ENCODE data around the gene TPGS1. TPM values are rescaled to one million over a fixed set of nuclear protein-coding genes. Genes with fewer than 3 reads are reported as not detected.

TPGS1 gene
- total RNA-seq, 1 donor: 59.0 TPM

GRCh38 chr19:536881-537404, 29.6 kb downstream of the TPGS1 start:
- no peak for DNase-seq (ENCODE audit: low read depth in 2 of 3, low spot score in 2 of 3)

GRCh38 chr19:538641-539428, 31.5 kb downstream of the TPGS1 start:
- DNase-seq (ENCODE audit: low read depth in 2 of 3, low spot score in 2 of 3): no peak

GRCh38 chr19:539429-540030, 32.2 kb downstream of the TPGS1 start:
- no peak for DNase-seq (ENCODE audit: low read depth in 2 of 3, low spot score in 2 of 3)

DNA sequence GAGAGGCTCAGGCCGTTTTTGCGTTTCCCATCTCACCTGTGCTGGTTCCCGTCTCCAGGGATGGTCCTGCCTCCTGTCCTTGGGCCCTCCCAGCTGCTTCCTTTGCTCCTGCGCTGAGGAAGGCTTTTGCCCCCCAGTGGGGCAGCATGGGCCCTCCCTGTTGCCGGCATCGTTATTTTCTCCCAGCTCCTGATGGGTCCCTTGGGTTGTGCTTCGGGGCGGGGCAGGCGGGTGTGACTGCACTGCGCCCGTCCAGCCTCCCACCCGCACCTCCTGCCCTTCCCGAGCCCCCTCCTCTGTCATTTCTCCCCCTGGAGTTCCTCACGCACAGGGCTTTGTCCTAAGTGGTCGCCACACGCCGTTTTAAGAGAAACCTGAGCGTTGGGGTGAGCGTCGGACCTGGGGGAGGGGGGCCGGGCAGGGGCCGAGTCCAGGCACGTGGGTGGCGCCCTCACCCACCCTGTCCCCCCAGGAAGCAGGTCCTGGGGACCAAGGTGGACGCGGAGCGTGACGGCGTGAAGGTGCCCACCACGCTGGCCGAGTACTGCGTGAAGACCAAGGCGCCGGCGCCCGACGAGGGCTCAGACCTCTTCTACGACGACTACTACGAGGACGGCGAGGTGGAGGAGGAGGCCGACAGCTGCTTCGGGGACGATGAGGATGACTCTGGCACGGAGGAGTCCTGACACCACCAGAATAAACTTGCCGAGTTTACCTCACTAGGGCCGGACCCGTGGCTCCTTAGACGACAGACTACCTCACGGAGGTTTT, 33.8 kb downstream of the TPGS1 start:
- DNase-seq (ENCODE audit: low read depth in 2 of 3, low spot score in 2 of 3): no peak

- DNase-seq (ENCODE audit: low read depth in 2 of 3, low spot score in 2 of 3): no peak
Observed at GRCh38 chr19:541699-542098, 34.4 kb downstream of the TPGS1 start.

GRCh38 chr19:542173-542866, 35.0 kb downstream of the TPGS1 start:
- DNase-seq (ENCODE audit: low read depth in 2 of 3, low spot score in 2 of 3): no peak

DNA sequence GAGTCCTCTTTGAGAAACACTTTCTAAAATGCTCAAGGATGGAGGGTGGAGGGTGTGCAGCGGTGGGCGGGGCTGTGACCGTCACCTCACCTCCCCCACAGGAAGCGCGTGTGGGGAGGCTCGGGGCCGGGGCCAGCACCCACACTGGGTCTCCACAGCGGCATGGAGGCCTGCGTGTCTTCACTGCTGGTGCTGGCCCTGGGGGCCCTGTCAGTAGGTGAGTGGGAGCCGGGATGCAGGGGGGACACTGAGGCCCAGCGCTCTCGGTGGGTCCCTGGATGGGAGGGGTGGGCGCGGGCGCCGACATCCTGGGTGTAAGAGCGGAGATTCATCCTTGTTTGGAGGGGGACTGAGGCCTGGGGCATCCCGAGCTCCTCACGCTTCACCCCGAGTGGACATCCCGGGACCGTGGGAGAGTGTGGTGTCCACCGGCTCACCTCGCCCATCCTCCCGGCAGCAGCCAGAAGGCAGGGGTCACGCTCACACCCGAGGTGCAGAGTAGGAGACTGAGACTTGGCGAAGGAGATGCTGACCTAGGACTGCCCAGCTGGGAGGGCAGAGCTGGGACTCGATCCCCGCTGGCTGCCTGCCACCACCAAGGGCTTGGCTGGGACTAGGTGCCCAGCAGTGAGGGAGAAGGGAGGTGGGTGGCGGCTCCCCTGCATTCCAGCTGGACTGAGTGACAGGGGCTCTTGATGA, 36.8 kb downstream of the TPGS1 start, which contains the start of gene GZMM:
Gene GZMM (plus strand): TSS at position 144 of the 699 bp plus-strand sequence. CDS start 19 bp downstream, at position 163.
- peak in 2 of 3 donors; percentile 32 to 49 for DNase-seq (ENCODE audit: low read depth in 2 of 3, low spot score in 2 of 3)

- DNase-seq (ENCODE audit: low read depth in 2 of 3, low spot score in 2 of 3): no peak
Observed at GRCh38 chr19:547117-547516, 39.8 kb downstream of the TPGS1 start.

DNA sequence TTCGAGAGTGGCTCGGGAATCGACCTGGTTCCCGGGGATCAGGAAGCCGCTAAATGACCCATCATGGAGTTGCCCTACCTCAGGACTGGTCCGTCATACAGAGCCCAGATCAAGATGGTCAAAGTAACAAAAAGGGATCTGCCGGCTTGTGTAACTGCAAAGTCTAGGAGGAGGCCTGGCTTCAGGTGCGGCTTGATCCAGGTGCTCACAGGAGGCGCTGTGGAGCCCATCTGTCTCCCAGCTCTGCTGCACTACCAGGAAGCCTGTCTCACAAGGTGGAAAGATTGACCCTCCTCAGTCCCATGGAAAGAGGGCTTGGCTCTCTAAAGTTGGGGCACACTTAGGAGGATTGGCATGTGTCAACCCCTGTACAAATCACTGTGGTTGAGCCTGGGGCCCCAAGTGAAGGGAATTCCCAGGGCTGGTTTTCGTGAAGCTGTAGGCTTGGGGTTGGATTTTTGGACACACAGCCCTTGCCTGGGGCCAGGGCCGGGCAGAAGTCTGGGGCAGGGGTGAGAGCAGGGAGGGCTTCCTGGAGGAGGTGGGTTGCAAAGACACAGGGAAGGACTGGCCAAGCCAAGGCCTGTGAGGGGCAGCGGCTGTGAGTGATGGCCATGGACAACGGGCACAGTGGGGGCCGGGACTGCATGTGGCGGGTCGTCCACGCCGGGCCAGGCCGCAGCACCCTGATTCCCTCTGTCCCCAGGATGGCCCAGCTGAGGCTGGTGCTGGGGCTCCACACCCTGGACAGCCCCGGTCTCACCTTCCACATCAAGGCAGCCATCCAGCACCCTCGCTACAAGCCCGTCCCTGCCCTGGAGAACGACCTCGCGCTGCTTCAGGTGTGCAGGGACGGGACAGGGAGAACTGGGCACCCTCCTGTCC, 40.8 kb downstream of the TPGS1 start:
- DNase-seq (ENCODE audit: low read depth in 2 of 3, low spot score in 2 of 3): no peak

GRCh38 chr19:548886-549830, 41.9 kb downstream of the TPGS1 start:
- no peak for DNase-seq (ENCODE audit: low read depth in 2 of 3, low spot score in 2 of 3)

DNA sequence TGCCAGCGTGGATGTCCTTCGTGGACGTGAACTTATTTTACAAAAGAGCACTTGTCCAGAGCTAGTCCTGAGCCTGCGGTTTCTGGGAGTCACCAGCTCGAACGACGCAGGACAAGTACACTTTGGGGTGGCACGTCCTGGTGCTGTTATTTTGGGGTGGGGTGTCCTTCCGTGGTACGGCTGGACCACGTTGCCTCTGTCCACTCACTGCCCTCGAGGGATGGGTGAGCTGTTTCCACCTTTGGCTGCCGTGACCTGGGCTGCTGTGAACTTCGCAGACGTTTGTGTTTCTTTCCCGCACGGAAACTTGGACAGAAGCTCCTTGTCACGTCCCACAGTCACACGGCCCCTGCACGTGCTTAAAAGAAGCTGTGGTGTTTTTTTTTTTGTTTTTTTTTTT, 47.5 kb downstream of the TPGS1 start:
- DNase-seq (ENCODE audit: low read depth in 2 of 3, low spot score in 2 of 3): no peak

DNA sequence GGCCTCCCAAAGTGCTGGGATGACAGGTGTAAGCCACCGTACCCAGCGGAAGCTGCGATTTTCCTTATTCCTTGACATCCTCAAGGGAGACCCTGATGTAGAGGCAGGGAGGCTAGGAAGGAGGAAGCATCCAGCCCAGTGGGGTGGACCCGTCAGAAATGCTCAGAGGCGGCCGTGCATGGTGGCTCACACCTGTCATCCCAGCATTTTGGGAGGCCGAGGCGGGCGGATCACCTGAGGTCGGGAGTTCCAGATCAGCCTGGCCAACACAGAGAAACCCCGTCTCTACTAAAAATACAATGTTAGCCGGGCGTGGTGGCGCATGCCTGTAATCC, 48.1 kb downstream of the TPGS1 start:
- DNase-seq (ENCODE audit: low read depth in 2 of 3, low spot score in 2 of 3): no peak

DNA sequence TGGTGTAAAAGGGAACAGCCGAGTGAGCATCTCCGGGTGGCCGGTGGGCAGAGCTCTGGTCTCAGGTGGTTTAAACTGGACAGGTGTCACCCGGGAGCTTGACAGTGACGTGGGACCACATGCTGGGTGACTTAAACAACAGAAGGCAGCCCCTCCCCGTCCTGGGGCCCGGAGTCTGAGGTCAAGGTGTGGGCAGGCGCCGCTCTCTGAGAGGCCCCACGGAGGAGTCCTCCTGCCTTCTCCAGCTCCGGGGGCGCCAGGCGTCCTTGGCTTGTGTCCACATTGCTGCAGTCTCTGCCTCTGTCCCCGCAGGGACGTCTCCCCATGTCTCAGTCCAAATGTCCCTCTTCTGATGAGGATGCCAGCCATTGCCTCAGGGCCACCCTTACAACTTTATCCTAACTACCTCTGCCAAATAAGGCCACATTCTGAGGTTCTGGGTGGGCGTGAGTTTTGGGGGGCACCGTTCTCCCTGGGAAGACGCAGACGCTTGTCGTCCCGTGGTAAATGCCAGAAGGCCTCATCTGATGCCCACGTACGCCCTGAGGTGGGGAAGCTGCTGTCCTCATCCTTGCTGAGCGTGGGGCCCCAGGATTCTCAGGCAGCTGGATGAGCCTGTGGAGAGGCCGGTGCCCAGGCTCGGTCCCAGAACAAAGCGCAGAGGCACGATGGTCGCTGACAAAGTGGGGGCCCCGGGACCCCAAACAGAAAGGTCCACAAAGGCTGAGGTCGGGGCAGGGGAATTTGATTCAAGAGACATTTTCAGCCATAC, 49.5 kb downstream of the TPGS1 start:
- DNase-seq (ENCODE audit: low read depth in 2 of 3, low spot score in 2 of 3): no peak

- DNase-seq (ENCODE audit: low read depth in 2 of 3, low spot score in 2 of 3): no peak
Observed at GRCh38 chr19:558770-559439, 51.6 kb downstream of the TPGS1 start.

- DNase-seq (ENCODE audit: low read depth in 2 of 3, low spot score in 2 of 3): no peak
Observed at GRCh38 chr19:560121-560520, 52.8 kb downstream of the TPGS1 start.

DNA sequence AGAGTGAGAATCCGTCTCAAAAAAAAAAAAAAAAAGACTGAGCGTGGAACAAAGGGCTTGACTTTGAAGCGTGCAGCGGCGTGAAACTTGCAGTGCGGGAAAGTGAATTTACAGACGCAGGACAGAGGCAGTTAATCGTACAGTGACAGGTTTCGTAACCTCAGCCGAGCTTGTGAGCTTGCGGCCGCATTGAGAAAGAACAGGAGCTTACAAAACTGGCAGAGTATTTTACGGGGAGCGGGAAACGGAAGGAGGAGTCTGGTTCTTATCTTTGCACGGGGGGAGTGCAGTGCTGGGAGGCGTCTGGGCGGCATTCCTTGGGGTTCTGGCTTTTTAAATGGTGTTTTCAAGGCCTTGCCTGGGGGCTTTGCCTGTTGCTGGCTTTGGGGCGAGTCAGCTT, 59.1 kb downstream of the TPGS1 start:
- DNase-seq (ENCODE audit: low read depth in 2 of 3, low spot score in 2 of 3): no peak

- no peak for DNase-seq (ENCODE audit: low read depth in 2 of 3, low spot score in 2 of 3)
Observed at GRCh38 chr19:566844-567243, 59.5 kb downstream of the TPGS1 start.
